Measurements from ENCODE around the gene APOL4.
"Not testable (repeated sequence)": the region's sequence is repeated elsewhere in the genome, so short reads cannot be mapped to it uniquely, and the experiment has no call there.

APOL4 gene

GRCh38 chr22:36206255-36206654 is 4.6 kb upstream of the APOL4 start:
- DNase-seq (ENCODE audit: low read depth) = no peak

DNA sequence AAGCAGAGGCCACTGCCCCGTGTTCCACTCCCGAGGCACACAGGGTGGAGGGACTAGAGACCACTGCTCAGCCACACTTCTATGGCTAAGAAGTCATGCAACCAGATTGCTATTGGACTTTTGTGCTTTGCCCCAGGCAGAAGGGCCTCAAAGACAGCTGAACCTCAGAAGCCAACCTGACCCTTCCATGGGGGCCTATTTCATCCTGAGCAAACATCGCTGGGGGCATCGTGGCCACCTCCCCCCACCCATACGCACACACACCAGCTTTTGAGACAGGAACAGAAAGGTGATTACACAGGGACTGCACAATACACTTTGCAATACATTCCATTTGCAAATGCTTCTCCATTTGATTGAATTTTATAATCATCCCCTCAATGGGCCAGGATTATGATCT is 4.0 kb upstream of the APOL4 start:
- not testable (repeated sequence) for DNase-seq (ENCODE audit: low read depth)

DNA sequence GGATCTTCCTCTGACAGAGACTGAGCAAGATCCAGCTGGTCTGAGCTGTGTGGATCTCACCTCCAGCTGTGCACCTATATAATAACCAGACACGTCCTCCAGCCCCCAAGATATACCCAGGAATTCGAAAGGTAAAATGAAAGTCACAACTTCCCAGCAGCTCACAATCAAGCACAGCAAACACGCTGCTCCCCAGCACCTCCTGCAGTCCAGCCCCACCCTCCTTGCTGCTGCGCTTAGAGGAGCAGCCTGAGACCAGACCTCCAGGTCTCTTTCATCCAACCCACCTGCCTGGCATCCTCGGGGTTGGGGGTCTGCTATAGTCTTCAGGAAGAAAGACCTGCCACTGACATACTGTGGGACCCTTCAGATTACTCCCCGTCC is 3.0 kb upstream of the APOL4 start:
- DNase-seq (ENCODE audit: low read depth) = no peak

DNA sequence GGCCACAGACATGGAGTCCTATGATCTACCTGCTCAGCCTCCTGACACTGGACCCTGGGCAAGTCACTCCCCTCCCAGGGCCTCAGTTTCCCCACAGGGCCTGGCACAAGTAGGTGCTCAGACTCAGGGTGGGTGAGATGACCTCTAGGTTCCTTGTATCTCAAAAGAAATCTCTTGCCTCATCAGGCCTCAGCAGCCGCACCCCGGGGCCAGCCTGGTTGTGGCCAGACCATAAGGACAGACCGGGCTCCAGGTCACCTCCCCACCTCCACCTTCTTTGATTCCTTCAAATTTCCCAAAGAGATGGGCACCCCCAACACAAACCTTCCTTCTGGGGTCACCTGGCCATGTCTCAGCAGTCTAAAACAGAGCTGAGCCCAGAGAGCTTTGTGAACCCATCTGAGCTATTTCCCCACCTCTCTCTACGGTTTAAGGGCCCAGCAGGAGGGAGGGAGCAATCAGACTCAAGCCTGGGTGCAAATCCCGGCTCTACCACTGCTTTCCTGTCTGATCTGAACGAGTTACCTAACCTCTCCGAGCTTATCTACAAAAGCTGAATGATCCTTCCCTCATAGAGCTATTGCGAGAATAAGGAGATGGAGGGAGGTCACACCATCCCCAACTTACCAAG is 2.5 kb upstream of the APOL4 start:
- no peak for DNase-seq (ENCODE audit: low read depth)

GRCh38 chr22:36203441-36203840 is 1.8 kb upstream of the APOL4 start:
- DNase-seq (ENCODE audit: low read depth) = not testable (repeated sequence)

- DNase-seq (ENCODE audit: low read depth) = not testable (repeated sequence)
Measured at GRCh38 chr22:36202906-36203305, 1.3 kb upstream of the APOL4 start.

DNA sequence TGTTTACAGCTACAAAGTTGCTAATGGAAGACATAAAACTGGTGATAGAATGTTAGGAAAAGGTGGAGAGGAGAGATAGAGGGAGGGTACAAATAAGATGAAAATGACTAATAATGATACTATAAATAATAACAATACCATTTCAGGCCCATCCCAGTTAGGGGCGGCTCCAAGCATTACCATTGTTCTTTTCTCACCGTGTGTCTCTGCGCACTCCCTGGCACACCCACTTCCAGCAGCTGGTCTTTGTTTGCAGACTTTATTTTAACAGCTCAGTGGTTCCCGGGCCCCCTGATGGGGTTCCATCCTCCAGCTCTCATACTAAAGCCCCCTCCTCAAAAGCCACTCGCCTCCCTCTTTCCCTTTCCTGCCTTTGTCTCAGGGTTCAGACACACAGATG is 584 bp downstream of the APOL4 start:
- not testable (repeated sequence) for DNase-seq (ENCODE audit: low read depth)

DNA sequence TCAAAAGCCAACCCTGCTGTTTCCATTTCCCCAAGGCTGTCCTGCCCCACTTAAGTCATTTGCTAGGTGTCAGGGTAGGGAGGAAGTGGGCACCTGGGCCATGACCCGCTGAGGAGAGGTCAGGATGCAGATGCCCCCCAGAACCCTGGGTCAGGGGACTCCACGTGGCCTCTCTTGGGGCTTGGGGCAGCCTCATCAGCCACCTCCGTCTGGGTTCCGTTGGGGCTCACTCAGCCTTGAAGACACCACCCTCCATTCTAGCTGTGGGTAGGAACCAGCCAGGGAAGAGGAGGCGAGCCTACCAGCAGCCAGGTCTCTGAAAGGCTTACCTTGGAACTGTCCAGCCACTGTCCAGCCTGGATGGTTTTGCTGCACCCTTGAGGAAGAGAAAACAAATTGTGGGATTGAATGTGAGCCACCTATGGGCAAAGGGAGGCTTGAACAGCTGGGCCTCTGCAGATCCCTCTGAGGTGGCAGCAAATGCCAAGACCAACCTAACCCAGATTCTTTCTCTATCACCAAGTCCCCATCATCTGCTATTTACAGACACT is 2.5 kb downstream of the APOL4 start:
- no peak for DNase-seq (ENCODE audit: low read depth)

GRCh38 chr22:36198536-36198935 is 3.1 kb downstream of the APOL4 start:
- no peak for DNase-seq (ENCODE audit: low read depth)

GRCh38 chr22:36197514-36198146 is 4.0 kb downstream of the APOL4 start:
- DNase-seq (ENCODE audit: low read depth) = no peak

GRCh38 chr22:36197065-36197440 is 4.6 kb downstream of the APOL4 start:
- no peak for DNase-seq (ENCODE audit: low read depth)

- no peak for DNase-seq (ENCODE audit: low read depth)
Measured at GRCh38 chr22:36196254-36197064, 5.2 kb downstream of the APOL4 start.

DNA sequence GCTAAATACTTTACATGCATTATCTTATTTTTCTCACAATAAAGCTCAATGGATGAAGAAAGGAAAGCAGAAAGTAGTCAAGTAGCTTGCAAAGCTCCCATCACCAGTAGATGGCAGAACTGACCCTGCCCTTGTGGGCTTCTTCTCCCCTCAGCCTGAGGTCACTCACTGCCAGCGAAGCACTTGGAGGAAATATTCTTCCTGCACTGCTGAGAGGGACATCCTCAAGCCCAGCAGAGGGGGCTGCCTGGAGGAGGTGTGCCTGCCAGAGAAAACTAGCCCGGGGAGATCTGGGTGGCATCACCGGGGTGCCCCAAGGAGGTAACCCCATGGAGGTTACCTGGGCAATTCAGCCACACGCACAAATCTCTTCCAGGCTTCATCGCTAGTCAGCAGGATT is 6.6 kb downstream of the APOL4 start:
- DNase-seq (ENCODE audit: low read depth) = no peak

DNA sequence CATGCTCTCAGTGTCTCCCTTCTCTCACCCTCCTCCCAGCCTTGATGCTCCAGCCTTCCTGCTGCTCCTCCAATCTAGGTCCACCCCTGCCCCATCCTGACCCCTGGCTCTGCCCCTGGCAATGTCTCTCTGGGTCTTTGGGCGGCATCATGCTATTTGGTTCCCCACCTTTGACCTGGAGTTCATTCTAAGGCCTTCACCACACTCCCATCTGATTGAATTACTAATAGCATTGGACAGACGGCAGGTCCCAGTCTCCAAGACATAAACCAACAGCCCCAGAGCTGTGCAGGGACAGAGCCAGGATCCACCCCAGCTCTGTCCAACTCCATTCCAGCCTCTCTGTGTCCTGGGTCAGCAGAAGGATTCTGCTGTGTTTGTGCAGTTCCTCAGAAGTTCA is 7.2 kb downstream of the APOL4 start:
- DNase-seq (ENCODE audit: low read depth) = no peak

- DNase-seq (ENCODE audit: low read depth) = no peak
Measured at GRCh38 chr22:36193577-36193976, 8.0 kb downstream of the APOL4 start.

GRCh38 chr22:36193171-36193570 is 8.4 kb downstream of the APOL4 start:
- no peak for DNase-seq (ENCODE audit: low read depth)

- DNase-seq (ENCODE audit: low read depth) = no peak
Measured at GRCh38 chr22:36192542-36192941, 9.1 kb downstream of the APOL4 start.

GRCh38 chr22:36191106-36191836 is 10.3 kb downstream of the APOL4 start:
- DNase-seq (ENCODE audit: low read depth) = no peak

DNA sequence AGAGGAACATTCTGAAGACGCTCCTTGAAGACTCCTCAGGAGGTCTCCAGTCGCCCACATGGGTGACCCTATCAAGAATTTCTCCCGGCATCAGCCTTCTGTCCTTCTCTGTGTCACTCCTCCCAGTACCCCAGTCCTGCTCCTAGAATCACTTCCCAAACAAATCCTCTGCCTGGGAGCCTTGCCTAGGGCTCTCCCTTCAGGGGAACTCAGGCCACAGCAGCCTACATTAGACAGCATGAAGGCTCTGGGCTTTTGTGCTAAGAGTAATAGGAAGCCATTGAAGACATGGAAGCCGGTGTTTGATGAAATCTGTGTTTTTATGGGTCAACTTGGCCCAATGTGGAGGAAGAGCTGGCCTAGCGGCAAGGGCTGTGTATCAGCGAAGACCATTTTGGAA is 13.7 kb downstream of the APOL4 start:
- DNase-seq (ENCODE audit: low read depth) = not testable (repeated sequence)

GRCh38 chr22:36185828-36186624 is 15.6 kb downstream of the APOL4 start:
- no peak for DNase-seq (ENCODE audit: low read depth)

DNA sequence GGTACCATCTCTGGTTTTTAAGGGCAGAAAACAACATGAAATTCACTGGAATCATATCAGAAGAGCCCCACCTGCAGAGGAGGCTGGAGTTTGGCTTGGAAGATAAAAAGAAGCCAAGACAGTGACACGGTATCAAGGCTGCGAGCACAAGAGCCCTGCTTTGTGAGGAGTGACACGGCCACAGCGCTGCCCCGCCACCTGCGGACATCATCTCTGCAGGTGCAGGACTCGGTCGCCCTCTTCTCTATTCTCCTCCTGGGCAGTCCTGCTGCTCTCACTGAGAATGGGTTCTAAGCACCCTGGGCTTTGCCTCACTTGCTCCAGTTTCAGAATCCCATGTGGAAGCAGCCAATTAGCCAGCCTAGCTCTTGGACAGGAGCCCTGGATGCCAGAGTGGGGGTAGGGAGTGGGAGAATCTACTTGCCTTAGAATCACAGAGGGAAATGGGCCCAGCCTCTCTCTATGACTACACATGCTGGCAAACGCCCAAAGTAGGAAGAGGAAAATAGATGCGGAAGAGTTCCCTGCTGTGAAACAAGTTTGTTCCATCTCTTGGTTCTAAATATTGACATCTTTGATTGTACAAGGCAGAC is 17.1 kb downstream of the APOL4 start:
- DNase-seq (ENCODE audit: low read depth) = no peak

All from stimulated activated CD8-positive, alpha-beta memory T cell treated with anti-CD3 and anti-CD28 coated beads, Interleukin-15, amount 100 ng/mL, for 24 hours (primary cell).